Activated B cell treated with CpG ODN at 0.5 μM for 24 hours (primary cell): ENCODE results near the gene ZNF607. TPM values are rescaled to one million over a fixed set of nuclear protein-coding genes. Genes with fewer than 3 reads are reported as not detected.
"Not testable (repeated sequence)": the region's sequence is repeated elsewhere in the genome, so short reads cannot be mapped to it uniquely, and the experiment has no call there.

Experiments
- ATAC-seq: fragments of 200-7000 bp; cut with Tn5 transposase; one replicate; pipeline ENCODE4 v1.10.0; 2021; ENCODE audit warnings: low read depth, mild to moderate bottlenecking, moderate library complexity
- CTCF ChIA-PET: fragments of 350-600 bp; sonication (Branson Sonifier 250); formaldehyde crosslinking; loops from one replicate; lab custom pipeline; 2021; ENCODE audit warnings: antibody characterized with exemption; lab: Charles Lee
- POLR2A ChIA-PET: fragments of 350-600 bp; sonication (Branson Sonifier 250); formaldehyde crosslinking; loops from one replicate; lab custom pipeline; 2021; ENCODE audit warnings: antibody characterized with exemption; lab: Charles Lee
- DNase-seq: peaks from one replicate; pipeline ENCODE4 v3.0.0; 2022
- H3K27ac Mint-ChIP-seq: one replicate; pipeline ENCODE4 v1.8.0; 2020; ENCODE audit warnings: mixed read lengths
- H3K27me3 Mint-ChIP-seq: one replicate; pipeline ENCODE4 v1.8.0; 2021; ENCODE audit warnings: mixed read lengths
- H3K36me3 Mint-ChIP-seq: one replicate; pipeline ENCODE4 v1.8.0; 2021; ENCODE audit warnings: low read depth, mixed read lengths
- H3K4me1 Mint-ChIP-seq: one replicate; pipeline ENCODE4 v1.8.0; 2021; ENCODE audit warnings: mixed read lengths
- H3K4me3 Mint-ChIP-seq: one replicate; pipeline ENCODE4 v1.8.0; 2020; ENCODE audit warnings: mild to moderate bottlenecking, mixed read lengths
- H3K9me3 Mint-ChIP-seq: one replicate; pipeline ENCODE4 v1.8.0; 2020; ENCODE audit warnings: mixed read lengths
- intact Hi-C: fragments of 100-400 bp; cut with micrococcal nuclease; formaldehyde crosslinking; loops from one replicate; pipeline ENCODE4 v1.15.1; 2024
- total RNA-seq: library from RNA; stranded (reverse); gene quantifications from 2 replicates; pipeline ENCODE4 v1.2.3, GENCODE V29; 2022
- TF ChIP-seq, protein P1 (sequence below): fragments of 200-600 bp; IDR thresholded peaks from one replicate; pipeline ENCODE4 v1.8.0; 2022; ENCODE audit warnings: antibody characterized with exemption, mild to moderate bottlenecking

ZNF607 gene
- total RNA-seq, 1 donor from 2014 or later = 9.6 TPM

DNA sequence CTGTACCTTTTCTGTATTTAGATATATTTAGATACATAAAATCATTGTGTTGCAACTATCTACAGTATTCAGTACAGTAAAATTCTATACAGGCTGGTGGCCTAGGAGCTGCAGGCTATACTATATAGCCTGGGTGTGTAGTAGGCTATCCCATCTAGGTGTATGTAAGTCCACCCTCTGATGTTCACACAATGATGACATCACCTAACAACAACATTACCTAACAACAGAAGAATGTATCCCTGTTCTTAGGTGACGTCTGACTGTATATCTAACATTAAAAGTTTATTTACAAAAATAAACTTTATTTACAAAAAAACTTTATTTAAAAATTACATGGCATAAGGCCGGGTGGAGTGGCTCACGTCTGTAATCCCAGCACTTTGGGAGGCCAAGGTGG lies 36.0 kb downstream of the ZNF607 start:
- no peak for DNase-seq
- intact Hi-C loops = no loop called here
- Mint-ChIP-seq H3K4me3 (no peak overlapping the region), H3K27me3 (no peaks in the 10 kb centered on the region), H3K9me3 (peaks cover 18% of the 10 kb centered on the region), H3K27ac (no peak overlapping the region), H3K36me3 (peaks cover 25% of the 10 kb centered on the region), H3K4me1 (no peaks in the 10 kb centered on the region)
- POLR2A ChIA-PET = no interaction called here
- ATAC-seq = no peak
- CTCF ChIA-PET = no interaction called here
- TF ChIP-seq, protein P1, sequence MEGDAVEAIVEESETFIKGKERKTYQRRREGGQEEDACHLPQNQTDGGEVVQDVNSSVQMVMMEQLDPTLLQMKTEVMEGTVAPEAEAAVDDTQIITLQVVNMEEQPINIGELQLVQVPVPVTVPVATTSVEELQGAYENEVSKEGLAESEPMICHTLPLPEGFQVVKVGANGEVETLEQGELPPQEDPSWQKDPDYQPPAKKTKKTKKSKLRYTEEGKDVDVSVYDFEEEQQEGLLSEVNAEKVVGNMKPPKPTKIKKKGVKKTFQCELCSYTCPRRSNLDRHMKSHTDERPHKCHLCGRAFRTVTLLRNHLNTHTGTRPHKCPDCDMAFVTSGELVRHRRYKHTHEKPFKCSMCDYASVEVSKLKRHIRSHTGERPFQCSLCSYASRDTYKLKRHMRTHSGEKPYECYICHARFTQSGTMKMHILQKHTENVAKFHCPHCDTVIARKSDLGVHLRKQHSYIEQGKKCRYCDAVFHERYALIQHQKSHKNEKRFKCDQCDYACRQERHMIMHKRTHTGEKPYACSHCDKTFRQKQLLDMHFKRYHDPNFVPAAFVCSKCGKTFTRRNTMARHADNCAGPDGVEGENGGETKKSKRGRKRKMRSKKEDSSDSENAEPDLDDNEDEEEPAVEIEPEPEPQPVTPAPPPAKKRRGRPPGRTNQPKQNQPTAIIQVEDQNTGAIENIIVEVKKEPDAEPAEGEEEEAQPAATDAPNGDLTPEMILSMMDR = no peak

DNA sequence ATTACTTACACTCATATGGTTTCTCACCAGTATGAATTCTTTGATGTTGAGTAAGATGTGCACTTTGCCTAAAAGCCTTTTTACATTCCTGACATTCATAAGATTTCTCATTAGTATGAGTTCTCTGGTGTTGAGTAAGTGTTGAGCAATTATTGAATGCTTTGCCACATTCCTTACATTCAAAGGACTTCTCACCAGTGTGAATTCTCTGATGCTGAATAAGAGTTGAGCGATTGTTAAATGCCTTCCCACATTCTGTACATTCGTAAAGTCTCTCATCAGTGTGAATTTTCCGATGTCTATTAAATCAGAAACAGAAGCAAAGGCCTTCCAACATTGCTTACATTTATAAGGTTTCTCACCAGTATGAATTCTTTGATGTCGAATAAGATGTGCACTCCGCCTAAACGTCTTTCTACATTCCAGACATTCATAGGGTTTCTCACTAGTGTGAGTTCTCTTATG lies 50.1 kb downstream of the ZNF607 start:
- no peak for ATAC-seq
- H3K4me3 Mint-ChIP-seq = no peak overlapping the region
- POLR2A ChIA-PET = no interaction called here
- no peaks in the 10 kb centered on the region for H3K27me3 Mint-ChIP-seq
- TF ChIP-seq, protein P1 = no peak
- CTCF ChIA-PET = no interaction called here
- peaks cover 21% of the 10 kb centered on the region for H3K9me3 Mint-ChIP-seq
- intact Hi-C loops = no loop called here
- no peak overlapping the region for H3K27ac Mint-ChIP-seq
- H3K4me1 Mint-ChIP-seq = no peaks in the 10 kb centered on the region
- H3K36me3 Mint-ChIP-seq = peaks cover 21% of the 10 kb centered on the region
- DNase-seq = no peak

DNA sequence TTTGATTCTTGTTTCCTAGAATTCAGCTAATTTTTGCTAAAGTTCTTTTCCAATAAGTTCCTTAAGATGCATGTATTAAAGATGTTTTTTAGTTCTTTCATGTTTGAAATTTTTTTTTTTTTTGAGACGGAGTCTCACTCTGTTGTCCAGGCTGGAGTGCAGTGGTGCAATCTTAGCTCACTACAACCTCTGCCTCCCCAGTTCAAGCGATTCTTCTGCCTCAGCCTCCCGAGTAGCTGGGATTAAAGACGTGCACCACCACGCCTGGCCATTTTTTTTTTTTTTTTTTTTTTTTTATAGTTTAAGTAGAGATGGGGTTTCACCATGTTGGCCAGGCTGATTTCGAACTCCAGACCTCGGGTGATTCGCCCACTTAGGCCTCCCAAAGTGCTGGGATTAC lies 62.4 kb downstream of the ZNF607 start:
- intact Hi-C loops = loop anchor here (5.0 to 10.0 kb wide), 2 partner anchors 440 to 1542 kb away; partner anchors contain the start of genes OVOL3, POLR2I, TBCB and ZNF383
- Mint-ChIP-seq H3K4me1 (peaks cover 28% of the 10 kb centered on the region), H3K4me3 (peak overlapping the region; percentile 95)
- DNase-seq, ATAC-seq, H3K9me3 Mint-ChIP-seq, H3K27ac Mint-ChIP-seq, H3K27me3 Mint-ChIP-seq, H3K36me3 Mint-ChIP-seq: not testable (repeated sequence)
- POLR2A ChIA-PET = interaction anchor here (0.7 to 1.0 kb wide), 3 partner anchors 62 to 129 kb away, joined by 4 to 6 read pairs (median 5); partner anchors contain the start of gene ZNF573
- CTCF ChIA-PET = interaction anchor here (0.8 kb wide), 1 partner anchor 59 kb away, joined by 3 read pairs; no protein-coding TSS in a partner anchor

DNA sequence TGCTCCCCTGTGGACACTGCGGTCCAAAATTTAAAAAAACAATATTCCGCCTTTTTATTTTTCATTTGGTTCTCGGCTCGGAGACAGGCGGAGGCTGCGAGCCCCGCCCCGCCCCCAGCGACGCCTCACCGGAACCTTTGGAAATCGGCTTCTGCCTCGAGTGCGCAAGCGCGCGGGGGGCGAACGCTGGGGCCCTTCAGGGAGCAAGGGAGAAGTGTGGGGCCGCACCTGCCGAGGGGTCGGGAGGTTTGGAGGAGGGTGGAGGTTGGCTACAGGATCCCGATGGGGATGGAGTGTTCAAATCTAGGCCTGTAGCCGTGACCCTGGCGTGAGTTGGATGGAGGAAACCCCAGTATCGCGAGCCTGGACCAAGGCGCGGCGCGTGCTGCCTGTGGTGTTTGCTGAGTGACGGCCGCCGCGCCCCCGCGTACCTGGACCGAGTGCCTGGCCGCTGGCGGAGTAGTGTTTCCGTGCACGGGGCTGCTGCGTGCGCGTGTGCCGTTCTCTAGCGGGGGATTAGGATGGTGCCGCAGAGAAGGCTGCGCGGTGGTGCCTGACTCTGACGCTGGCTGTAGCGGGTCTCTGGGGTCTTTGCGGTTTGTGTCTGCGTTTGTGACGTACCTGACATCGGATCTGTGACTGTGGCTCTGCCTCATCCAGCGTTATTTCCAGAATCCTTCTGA lies 63.7 kb downstream of the ZNF607 start:
- Mint-ChIP-seq H3K27ac (peak overlapping the region; percentile 95), H3K9me3 (peaks cover 2% of the 10 kb centered on the region), H3K27me3 (no peaks in the 10 kb centered on the region), H3K4me1 (peaks cover 28% of the 10 kb centered on the region), H3K36me3 (peaks cover 9% of the 10 kb centered on the region), H3K4me3 (peak overlapping the region; percentile 95)
- POLR2A ChIA-PET = interaction anchor here (0.7 to 1.6 kb wide), 7 partner anchors 34 to 1441 kb away, joined by 3 to 11 read pairs (median 3); partner anchors contain the start of genes ZNF146, ZNF527, ZNF540 and ZNF565
- DNase-seq = peak; percentile 80
- TF ChIP-seq, protein P1 = no peak
- CTCF ChIA-PET = no interaction called here
- intact Hi-C loops = loop anchor here (1.0 to 10.0 kb wide), 8 partner anchors 36 to 1541 kb away; partner anchors contain the start of genes OVOL3, POLR2I, TBCB and ZNF383
- ATAC-seq = peak; percentile 67

DNA sequence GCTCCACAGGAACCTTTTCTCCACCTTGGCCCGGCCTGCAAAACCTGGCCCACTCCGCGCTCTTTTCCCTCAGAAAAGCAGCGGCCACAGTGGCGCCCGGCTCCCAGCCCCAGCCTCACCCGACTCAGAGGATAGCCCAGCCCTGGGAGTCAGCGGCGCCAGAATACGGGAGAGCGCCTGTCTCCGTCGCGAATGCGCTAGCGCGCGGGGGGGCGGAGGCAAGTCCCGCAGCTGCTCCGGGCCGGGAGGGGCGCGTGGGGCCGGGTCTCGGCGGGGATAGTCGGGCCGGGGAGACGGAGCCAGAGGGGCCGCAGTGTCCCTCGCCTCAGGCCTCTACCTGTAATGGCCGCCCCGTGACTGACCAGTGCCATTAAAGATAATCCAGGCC lies 64.3 kb downstream of the ZNF607 start, which contains the start of gene ZFP30:
ZFP30 (minus strand) TSS at position 165 of the 388 bp plus-strand sequence. CDS start 7,643 bp downstream, outside the sequence.
- ChIA-PET POLR2A (interaction anchor here (0.7 to 1.6 kb wide), 8 partner anchors 35 to 1440 kb away, joined by 3 to 11 read pairs (median 4); partner anchors contain the start of genes ZNF146, ZNF527, ZNF540 and ZNF565), CTCF (no interaction called here)

More for the DNA sequence above, 64.3 kb downstream of the ZNF607 start, which contains the start of gene ZFP30:
- H3K36me3 Mint-ChIP-seq = peaks cover 13% of the 10 kb centered on the region
- no peaks in the 10 kb centered on the region for H3K27me3 Mint-ChIP-seq
- intact Hi-C loops = loop anchor here (1.0 to 10.0 kb wide), 6 partner anchors 37 to 1540 kb away; partner anchors contain the start of genes OVOL3, POLR2I, TBCB and ZNF383
- TF ChIP-seq, protein P1 = no peak
- H3K4me3 Mint-ChIP-seq = peak within 1 kb of the TSS; percentile 95
- H3K9me3 Mint-ChIP-seq = peaks cover 2% of the 10 kb centered on the region
- peak; percentile 65 for ATAC-seq
- peak; percentile 73 for DNase-seq
- peak within 1 kb of the TSS; percentile 95 for H3K27ac Mint-ChIP-seq
- H3K4me1 Mint-ChIP-seq = peaks cover 28% of the 10 kb centered on the region
